SK-N-MC (cell line): ENCODE data around the gene TM9SF1.

Source experiments
- EZH2 ChIP-seq: fragments of 200-600 bp; sonication (generic); IDR thresholded peaks from one replicate; pipeline ENCODE4 v1.6.1; 2017; ENCODE audit warnings: antibody characterized with exemption
- POLR2AphosphoS5 ChIP-seq: IDR thresholded peaks from 2 replicates; pipeline ENCODE4 v1.6.1; 2012; ENCODE audit warnings: mild to moderate bottlenecking, low read depth, low read length, borderline replicate concordance

GRCh38 chr14:24233538-24233866 is 38.3 kb upstream of the TM9SF1 start:
- TF ChIP-seq POLR2AphosphoS5 (no peak), EZH2 (no peak)
